ENCODE results near the gene STK4.

The STK4 gene

DNA sequence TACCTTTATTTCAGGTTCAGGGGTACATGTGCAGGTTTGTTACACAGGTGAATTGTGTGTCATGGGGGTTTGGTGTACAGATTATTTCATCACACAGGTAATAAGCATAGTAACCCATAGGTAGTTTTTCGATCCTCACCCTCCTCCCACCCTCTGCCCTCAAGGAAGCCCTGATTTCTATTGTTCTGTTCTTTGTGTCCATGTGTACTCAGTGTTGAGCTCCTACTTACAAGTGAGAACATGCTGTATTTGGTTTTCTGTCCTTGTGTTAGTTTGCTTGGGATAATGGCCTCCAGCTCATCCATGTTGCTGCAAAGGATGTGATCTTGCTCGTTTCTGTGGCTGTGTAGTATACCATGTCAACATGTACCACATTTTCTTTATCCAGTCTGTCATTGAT is 66.0 kb downstream of the STK4 start:
- no peak for DNase-seq (ENCODE audit: low spot score)
- in situ Hi-C loops (cut with MboI; ENCODE audit: low pct_unique_long_range_greater_than_20kb, low sequenced_read_pairs, unreplicated experiment) = no loop called here
- TF ChIP-seq, protein P1, sequence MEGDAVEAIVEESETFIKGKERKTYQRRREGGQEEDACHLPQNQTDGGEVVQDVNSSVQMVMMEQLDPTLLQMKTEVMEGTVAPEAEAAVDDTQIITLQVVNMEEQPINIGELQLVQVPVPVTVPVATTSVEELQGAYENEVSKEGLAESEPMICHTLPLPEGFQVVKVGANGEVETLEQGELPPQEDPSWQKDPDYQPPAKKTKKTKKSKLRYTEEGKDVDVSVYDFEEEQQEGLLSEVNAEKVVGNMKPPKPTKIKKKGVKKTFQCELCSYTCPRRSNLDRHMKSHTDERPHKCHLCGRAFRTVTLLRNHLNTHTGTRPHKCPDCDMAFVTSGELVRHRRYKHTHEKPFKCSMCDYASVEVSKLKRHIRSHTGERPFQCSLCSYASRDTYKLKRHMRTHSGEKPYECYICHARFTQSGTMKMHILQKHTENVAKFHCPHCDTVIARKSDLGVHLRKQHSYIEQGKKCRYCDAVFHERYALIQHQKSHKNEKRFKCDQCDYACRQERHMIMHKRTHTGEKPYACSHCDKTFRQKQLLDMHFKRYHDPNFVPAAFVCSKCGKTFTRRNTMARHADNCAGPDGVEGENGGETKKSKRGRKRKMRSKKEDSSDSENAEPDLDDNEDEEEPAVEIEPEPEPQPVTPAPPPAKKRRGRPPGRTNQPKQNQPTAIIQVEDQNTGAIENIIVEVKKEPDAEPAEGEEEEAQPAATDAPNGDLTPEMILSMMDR (IDR thresholded peaks at IDR 0.05; ENCODE audit: extremely low read depth, insufficient read depth, missing control alignments) = no peak

DNA sequence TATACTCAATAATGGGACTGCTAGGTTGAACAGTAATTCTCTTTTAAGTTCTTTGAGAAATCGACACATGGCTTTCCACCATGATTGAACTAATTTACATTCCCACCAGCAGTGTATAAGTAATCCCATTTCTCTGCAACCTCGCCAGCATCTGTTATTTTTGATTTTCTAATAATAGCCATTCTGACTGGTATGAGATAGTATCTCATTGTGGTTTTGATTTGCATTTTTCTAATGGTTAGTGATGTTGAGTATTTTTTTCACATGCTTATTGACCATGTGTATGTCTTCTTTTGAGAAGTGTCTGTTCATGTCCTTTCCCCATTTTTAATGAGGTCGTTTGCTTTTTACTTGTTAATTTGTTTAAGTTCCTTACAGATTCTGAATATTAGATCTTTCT is 66.5 kb downstream of the STK4 start:
- in situ Hi-C loops (cut with MboI; ENCODE audit: low pct_unique_long_range_greater_than_20kb, low sequenced_read_pairs, unreplicated experiment) = no loop called here
- TF ChIP-seq, protein P1 (IDR thresholded peaks at IDR 0.05; ENCODE audit: extremely low read depth, insufficient read depth, missing control alignments) = no peak
- DNase-seq (ENCODE audit: low spot score) = no peak

DNA sequence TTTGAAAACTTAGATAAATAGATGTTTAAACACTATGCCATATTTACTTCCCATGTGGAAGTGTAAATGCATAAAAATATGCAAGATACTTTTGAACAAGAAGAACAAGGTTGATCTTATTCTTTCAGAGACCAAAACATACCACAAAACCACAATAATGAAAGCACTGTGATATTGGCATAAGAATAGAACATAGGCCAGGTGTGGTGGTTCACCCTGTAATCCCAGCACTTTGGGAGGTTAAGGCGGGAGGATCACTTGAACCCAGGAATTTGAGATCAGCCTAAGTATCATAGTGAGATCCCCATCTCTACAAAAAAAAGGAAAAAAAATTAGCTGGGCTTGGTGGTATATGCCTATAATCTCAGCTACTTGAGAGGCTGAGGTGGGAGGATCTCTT is 68.1 kb downstream of the STK4 start:
- in situ Hi-C loops (cut with MboI; ENCODE audit: low pct_unique_long_range_greater_than_20kb, low sequenced_read_pairs, unreplicated experiment) = no loop called here
- TF ChIP-seq, protein P1 (IDR thresholded peaks at IDR 0.05; ENCODE audit: extremely low read depth, insufficient read depth, missing control alignments) = no peak

DNA sequence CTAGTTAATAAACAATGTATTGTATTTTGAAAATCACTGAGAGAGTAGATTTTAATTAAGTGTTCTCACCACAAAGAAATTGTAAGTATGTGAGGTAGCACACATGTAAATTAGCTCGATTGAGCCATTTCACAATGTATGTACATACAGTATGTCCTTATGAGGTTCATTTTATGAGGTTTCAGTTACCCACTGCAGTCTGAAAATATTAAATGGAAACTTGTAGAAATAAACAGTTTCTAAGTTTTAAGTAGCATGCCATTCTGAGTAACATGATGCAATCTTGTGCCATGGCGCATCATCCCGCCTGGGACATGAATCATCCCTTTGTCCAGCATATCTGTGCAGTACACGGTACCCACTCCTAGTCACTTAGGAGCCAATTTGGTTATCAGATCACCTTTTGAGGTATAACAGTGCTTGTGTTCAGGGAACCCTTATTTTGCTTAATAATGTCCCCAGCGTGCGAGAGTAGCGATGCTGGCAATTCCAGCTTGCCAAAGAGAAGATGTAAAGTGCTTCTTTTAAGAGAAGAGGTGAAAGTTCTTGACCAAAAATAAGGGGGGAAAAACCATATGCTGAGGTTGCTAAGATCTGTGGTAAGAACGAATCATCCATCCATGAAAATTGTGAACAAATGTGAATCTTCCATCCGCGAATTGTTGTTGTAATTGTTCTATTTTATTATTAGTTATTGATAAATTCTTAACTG is 69.9 kb downstream of the STK4 start:
- in situ Hi-C loops (cut with MboI; ENCODE audit: low pct_unique_long_range_greater_than_20kb, low sequenced_read_pairs, unreplicated experiment) = no loop called here
- TF ChIP-seq, protein P1 (IDR thresholded peaks at IDR 0.05; ENCODE audit: extremely low read depth, insufficient read depth, missing control alignments) = no peak
- DNase-seq (ENCODE audit: low spot score) = no peak

More for the DNA sequence above, 68.1 kb downstream of the STK4 start:
- DNase-seq (ENCODE audit: low spot score) = no peak

DNA sequence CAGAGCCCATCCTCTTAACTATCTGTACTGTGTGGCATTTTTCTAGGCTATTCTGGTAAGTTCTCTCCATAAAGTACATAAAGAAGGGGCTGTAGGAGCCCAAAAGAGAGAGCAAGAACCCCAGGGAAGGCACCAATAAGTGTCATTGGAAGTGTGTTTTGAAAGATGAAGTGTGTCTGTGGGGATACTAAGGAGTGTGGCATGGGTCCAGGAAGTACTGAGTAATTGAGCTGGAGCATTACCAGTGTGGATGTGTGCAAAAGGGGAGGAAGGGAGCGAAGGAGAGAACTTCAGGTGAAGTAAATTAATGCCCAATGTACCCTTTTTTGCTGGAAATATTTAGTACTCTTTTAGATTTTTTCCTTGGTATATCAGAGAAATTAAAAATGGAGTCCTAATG is 70.7 kb downstream of the STK4 start:
- in situ Hi-C loops (cut with MboI; ENCODE audit: low pct_unique_long_range_greater_than_20kb, low sequenced_read_pairs, unreplicated experiment) = no loop called here
- DNase-seq (ENCODE audit: low spot score) = no peak
- TF ChIP-seq, protein P1 (IDR thresholded peaks at IDR 0.05; ENCODE audit: extremely low read depth, insufficient read depth, missing control alignments) = no peak

- in situ Hi-C loops (cut with MboI; ENCODE audit: low pct_unique_long_range_greater_than_20kb, low sequenced_read_pairs, unreplicated experiment) = no loop called here
- TF ChIP-seq, protein P1 (IDR thresholded peaks at IDR 0.05; ENCODE audit: extremely low read depth, insufficient read depth, missing control alignments) = no peak
- DNase-seq (ENCODE audit: low spot score) = no peak
Measured at GRCh38 chr20:45037635-45038034, 71.3 kb downstream of the STK4 start.

Data from GM13977 (cell line).